Kidney epithelial cell (primary cell): Measurements from ENCODE around the gene SFI1. TPM values are rescaled to one million over a fixed set of nuclear protein-coding genes. Genes with fewer than 3 reads are reported as not detected.

Experiments used
- DNase-seq: peaks from one replicate; pipeline ENCODE4 v3.0.0-alpha.2; 2010; ENCODE audit warnings: low read depth
- H3K27me3 ChIP-seq: 2 replicates; pipeline ENCODE4 v1.6.0; 2011; ENCODE audit warnings: low read length; ENCODE audit not compliant: control insufficient read depth, insufficient read depth
- H3K36me3 ChIP-seq: 2 replicates; pipeline ENCODE4 v1.5.1; 2011; ENCODE audit warnings: low read length; ENCODE audit not compliant: control insufficient read depth, insufficient read depth
- H3K4me3 ChIP-seq: 2 replicates; pipeline ENCODE4 v1.5.1; 2011; ENCODE audit warnings: low read depth, mild to moderate bottlenecking, control low read depth, low read length
- CTCF ChIP-seq: IDR thresholded peaks from 2 replicates; pipeline ENCODE4 v1.5.1; 2011; ENCODE audit warnings: mild to moderate bottlenecking, moderate library complexity, low read length, control low read depth, inconsistent platforms; ENCODE audit not compliant: insufficient read depth, poor library complexity, severe bottlenecking
- total RNA-seq: library from RNA; depleted of rRNA; stranded (reverse); fragments of >200 nt; gene quantifications from 2 replicates; pipeline ENCODE4 v1.2.3, GENCODE V29; 2015

The SFI1 gene
- total RNA-seq, 1 donor from 2014 or later: 13.2 TPM

GRCh38 chr22:31451709-31452571, 44.4 kb upstream of the SFI1 start:
- H3K27me3 ChIP-seq: no peaks in the 10 kb centered on the region
- peaks cover 2% of the 10 kb centered on the region for H3K36me3 ChIP-seq
- DNase-seq: peak; percentile 4
- TF ChIP-seq CTCF: peak; percentile 76
- no peak overlapping the region for H3K4me3 ChIP-seq

GRCh38 chr22:31461699-31462098, 34.6 kb upstream of the SFI1 start:
- Histone ChIP-seq H3K36me3 (no peaks in the 10 kb centered on the region), H3K4me3 (no peak overlapping the region), H3K27me3 (no peaks in the 10 kb centered on the region)
- DNase-seq: no peak
- no peak for TF ChIP-seq CTCF

GRCh38 chr22:31465307-31465706, 31.0 kb upstream of the SFI1 start:
- H3K36me3 ChIP-seq: no peaks in the 10 kb centered on the region

GRCh38 chr22:31474743-31475142, 21.6 kb upstream of the SFI1 start:
- H3K27me3 ChIP-seq: no peaks in the 10 kb centered on the region
- no peak overlapping the region for H3K4me3 ChIP-seq
- TF ChIP-seq CTCF: no peak
- no peaks in the 10 kb centered on the region for H3K36me3 ChIP-seq
- DNase-seq: no peak

More at GRCh38 chr22:31465307-31465706, 31.0 kb upstream of the SFI1 start:
- Histone ChIP-seq H3K27me3 (no peaks in the 10 kb centered on the region), H3K4me3 (no peak overlapping the region)
- DNase-seq: no peak
- TF ChIP-seq CTCF: no peak

- no peaks in the 10 kb centered on the region for H3K27me3 ChIP-seq
- H3K4me3 ChIP-seq: no peak overlapping the region
- DNase-seq: no peak
- H3K36me3 ChIP-seq: no peaks in the 10 kb centered on the region
- TF ChIP-seq CTCF: no peak
Observed at GRCh38 chr22:31475800-31476199, 20.5 kb upstream of the SFI1 start.

- no peak for TF ChIP-seq CTCF
Observed at GRCh38 chr22:31477329-31477728, 19.0 kb upstream of the SFI1 start.

More at GRCh38 chr22:31477329-31477728, 19.0 kb upstream of the SFI1 start:
- H3K36me3 ChIP-seq: no peaks in the 10 kb centered on the region
- no peaks in the 10 kb centered on the region for H3K27me3 ChIP-seq
- no peak for DNase-seq
- H3K4me3 ChIP-seq: no peak overlapping the region
